NCI-H1105 (cell line): ENCODE measurements around the gene TPM2.

ENCODE experiments used
- DNase-seq: peaks from one replicate; lab custom pipeline; 2025; lab: John Stamatoyannopoulos, UW

Gene TPM2

DNA sequence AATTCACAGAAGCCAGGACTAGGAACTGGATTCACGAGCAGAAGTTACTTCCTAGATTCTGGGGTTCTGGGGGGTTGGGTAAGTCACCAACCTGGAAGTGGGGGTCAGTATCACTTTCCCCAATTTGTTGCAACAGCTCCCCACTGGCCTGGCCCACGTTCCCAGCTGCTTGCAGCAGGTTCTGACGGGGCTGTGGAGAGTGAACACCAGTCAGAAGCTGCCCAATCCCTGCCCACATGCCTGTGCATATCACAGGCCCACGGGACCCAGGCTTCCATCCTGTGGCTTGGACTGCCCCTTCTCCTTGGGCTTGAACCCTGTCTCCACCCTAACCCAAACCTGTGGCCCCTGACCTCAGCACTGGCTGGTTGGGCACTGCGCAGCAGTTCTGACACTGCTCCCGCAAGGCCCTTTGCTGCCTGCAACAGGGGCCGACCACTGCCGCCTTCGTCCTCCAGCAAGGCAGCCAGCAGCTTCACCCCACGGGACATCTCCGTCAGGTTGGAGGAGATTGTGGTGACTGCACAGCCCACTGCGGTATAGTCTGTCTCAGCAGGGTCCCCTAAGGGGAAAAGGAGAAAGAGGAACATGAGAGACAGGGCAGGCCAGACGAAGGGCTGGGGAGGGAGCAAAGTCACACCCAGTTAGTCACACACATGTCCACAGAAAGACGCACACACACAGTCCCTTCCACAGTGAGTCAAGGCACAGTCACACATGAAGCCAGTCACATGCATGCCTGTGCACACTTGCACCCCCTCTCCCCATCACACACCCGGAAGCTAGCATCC, 29.2 kb upstream of the TPM2 start:
- DNase-seq = no peak

DNA sequence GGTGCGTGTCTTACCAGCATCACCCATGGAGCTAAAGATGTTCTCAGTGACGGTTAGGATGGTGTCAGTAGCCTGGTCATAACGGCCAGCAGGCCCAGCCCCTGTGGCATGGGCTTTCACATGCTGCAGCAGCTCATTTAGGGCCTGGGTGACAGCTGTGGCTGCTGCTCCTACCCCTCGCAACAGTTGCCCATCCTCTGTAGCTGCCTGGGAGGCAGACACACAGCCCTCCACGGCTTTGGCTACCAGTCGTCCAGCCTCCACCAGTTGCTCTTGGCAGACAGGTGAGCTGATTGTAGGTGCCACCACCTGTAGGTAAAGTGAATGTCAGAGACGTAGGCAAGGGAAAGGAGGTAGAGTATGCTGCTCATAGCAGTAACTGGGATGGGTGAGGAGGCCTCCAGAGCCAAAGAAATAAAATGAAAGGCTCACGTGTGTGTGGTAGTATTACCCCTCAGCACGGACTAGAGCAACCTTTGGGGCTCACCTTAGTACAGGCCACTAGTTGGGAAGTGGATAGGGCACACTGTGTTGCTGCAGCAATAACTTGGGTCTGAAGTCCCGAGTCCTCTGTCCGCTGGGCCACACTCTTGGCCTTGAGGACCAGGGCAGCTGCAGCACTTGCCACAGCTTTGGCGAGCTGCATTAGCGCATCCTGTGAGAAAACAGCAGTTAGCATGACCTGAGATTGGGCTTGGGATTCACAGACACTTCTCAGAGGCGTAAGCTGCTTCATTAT, 27.6 kb upstream of the TPM2 start:
- DNase-seq = no peak

DNA sequence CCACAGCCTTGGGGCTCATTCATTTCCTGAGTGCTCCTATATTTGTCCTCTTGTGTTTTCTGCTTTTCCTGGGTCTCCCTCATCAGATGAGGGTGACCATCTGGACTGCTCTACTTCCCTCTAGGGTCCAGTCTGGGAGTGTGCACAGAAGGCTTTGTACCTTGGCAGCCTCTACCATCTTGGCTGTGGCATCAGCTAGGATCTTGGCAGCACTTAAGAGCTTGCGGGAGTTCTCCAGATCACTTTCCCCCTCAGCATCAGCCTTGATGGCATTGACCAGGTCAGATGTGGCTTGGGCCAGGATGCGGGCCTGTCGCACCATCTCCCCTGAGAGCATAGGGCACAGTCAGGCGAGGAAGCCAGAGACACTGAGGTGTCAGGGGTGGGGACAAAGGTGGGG, 26.5 kb upstream of the TPM2 start:
- DNase-seq = no peak

DNA sequence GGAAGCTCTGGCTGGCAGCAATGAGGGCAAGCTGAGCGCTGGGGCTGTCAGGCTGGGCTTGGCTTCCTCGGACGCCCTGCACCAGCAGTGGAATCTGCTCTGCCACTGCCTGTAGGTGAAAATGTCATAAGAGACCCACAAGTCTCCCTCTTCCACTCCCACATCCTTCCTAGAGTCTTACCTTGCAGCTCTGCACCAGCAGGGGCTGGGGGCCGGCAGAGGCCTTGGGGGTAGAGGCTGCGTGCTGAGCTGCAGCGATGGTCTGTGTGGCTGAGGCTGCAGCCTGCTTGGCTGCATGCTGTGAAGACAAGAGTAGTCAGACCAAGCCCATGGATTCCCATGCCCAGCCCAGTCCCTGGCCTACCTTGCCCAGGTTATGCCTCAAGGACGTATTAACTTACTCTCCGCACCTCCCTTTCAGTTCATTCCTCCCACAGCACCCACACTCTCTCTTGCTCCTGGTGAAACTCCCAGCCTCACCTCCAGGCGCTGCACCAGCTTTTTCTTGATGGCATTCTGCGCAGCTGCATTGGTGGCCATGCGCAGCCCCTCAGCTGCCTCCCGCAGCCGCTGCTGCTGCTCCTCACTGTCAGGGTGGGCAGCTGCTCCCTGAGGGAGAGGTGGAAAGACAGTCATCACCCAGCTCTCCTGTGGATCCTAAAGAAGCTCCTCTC, 25.0 kb upstream of the TPM2 start:
- no peak for DNase-seq

DNA sequence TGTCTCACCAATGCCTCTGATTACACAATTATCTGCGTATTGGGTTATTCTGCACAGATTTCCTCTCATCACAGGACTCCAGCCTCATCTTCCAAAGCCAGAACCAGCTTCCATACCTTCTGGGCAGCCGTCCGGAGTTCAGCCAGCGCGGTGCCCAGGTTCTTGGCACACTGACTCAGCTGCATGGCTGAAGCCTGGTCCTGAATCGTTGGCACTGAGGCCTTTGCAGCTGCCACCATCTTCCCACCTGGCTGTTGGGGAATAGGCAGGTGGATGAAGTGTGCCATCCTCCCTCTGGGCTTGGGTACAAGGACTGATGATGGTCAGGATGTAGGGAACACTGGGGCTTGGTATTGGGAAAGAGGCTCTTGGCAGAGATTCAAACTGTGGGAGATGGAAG, 24.4 kb upstream of the TPM2 start:
- DNase-seq = no peak

DNA sequence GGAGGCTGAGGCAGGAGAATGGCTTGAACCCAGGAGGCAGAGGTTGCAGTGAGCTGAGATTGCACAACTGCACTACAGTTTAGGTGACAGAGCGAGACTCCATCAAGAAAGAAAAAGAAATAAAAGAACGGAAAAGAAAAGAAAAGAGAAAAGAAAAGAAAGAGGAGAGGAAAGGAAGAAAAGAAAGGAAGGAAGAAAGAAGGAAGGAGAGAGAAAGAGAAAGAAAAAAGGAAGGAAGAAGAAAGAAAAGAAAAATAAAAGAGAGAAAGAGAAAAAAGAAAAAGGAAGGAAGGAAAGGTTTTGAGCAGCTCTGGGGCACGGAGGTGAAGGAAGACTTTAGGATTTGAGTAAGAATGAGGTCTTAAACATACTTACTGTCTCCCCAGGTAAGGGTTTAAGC, 23.9 kb upstream of the TPM2 start:
- DNase-seq = no peak

DNA sequence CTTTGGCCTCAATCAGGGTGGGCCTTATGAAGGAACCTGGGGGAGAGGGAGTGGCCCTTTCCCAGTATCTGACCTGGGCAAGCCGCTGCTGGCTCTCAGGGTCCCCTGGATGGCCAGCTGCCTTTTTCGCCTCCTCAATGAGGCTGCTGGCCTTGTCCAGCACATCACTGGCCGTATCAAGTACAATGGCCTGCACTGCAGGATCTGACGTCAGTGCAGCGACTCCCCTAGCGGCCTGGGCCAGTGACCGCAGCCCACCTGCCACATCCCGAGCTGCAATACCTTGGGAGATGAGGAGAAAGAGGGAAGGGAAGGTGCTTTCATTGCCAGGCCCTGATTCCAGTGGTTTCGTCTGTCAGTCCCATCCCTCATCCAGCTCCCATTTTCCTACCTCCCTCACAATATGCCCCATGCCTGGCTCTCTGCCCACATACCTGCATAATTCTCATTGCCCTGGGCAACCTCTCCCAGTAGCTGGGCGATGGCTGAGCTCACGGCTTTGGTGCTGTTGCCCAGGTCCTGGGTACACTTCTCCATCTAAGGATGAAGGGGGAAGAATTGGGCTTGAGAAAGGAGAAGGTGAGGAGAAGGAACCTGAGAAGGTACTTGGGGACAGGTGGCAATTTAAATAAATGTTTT, 23.2 kb upstream of the TPM2 start:
- DNase-seq = no peak

DNA sequence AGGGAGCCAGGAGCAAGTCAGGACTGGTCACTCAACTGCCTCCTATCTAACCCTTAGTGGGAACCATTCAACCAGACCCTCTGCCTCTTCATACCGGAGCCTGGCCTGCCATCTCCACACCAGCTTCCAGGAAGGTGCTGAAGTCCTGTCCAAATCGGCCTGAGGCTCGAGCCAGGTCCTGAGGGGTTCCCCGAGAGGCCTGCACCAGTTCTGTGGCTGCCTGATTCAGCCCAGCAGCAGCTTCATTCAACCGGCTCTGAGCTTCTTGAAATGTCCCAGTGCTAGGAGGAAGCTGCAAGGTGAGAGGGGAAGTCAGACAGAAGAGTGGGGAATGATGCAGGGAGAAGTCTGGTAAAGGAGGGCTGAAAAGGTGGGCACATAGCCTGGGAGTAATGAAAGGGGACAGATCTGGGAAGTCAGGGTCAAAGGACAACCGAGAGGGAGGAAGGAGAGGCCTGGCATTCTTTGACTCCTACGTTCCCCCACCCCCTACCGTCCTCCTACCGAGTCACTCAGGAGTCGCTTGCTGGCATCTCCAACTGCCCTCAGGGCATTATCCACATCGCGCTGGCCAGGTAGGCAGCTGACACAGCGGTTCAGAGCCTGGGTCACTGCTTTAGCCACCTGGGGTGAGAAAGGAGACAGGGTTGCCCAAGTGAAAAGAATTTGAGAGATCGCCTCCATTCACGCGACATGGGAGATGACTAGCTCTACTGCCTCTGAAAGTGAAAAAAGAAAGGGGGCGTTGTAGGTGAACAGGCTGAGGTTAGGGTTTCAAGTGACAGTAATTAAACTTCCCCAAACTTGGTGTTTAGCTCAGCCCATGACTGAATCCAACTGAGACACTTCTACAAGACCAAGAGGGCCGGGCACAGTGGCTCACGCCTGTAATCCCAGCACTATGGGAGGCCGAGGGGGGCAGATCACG, 22.0 kb upstream of the TPM2 start:
- no peak for DNase-seq

DNA sequence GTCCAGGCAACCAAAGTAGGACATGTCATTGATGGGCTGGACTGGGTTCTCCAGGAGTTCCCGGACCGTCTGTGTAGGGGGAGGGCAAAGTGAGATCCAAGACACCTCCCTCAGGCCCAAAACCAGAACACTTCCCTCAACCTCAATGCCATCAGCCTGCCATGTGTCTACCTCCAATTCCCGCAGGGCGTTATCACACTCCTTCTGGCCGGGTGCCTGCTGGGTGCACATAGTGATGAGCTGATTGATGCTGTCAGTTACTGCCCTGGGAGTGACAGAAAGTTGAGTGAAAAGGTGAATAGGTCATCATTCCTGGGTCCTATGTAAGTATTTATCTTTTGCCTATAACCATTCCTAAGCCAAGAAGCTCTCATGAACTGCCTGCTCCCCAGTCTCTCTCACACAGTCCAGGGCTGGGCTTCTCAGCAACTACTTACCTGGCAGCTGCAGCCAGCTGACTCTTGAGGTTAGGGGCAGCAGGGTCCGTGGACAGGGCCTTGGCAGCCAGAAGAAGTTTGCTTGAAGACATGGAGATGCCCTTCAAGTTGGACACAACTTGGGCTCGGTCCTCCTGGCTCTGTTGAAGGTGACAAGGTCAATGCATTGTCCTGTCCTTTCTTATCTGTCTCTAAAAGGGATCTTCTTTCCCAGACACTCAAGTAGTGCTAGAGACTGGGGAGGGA, 21.2 kb upstream of the TPM2 start:
- DNase-seq = no peak

DNA sequence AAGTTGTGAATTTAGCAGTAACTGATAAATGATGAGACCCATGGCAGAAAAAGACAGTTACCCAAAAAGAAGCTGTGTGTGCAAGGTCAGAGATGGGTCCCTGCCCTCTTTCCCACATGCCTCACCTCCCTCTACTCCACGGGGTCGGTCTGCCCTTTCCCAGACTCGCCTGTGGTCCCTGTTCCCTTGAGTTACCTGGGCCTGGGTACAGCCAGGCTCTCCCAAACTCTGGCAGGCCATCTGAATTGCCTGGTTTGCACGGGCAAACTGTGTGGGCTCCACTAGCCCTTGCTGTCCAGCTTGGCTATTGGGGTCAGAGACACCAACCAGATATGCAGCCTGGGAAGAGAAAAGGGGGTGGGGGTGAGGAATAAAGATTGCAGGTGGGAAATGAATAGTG, 18.4 kb upstream of the TPM2 start:
- no peak for DNase-seq

DNA sequence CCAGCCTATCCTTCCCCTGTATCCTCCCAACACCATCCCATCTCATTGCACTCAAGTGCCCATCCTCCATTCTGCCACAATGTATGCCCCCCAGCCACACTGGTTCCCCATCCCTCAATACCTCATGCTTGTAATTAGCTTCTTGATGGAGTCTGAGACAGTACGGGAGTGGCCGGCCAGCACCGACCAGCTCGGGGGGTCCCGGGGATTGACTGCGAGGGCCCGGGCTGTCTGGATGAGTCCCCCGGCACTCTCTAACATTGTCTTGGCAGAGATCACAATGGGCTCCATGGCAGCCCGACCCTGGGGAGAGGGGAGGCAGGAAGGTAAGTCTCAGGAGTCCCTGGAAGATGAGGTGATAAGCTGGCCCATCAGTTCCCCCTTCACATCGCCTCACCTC, 17.2 kb upstream of the TPM2 start:
- DNase-seq = no peak

DNA sequence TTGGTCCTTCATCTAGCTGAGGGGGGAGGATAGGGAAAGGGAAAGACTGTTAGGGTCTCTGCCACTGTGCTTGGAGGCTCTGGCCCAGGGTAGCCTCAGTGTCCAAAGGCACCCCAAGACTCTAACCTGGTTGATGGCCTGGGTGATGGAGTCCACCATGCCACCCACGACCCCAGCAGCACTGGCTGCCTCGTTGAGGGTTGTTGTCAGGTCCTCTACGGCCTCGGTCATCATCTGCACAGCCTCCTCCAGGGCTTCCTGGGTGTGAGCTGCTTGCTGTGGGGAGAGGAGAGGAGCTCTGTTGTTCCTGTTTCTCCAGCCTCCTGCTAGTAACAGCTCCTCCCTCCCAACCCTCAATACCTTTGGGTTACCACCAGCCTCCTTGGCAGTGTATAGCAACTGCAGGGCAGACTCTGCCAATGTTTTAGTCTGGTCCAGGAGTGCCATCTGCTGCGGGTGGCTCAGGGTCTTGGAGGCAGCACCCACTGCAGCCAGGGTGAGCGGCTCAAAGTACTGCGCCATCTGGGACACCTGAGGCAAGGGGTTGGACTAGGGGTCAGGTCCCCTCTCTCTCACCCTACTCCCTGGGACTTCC, 16.2 kb upstream of the TPM2 start:
- no peak for DNase-seq

DNA sequence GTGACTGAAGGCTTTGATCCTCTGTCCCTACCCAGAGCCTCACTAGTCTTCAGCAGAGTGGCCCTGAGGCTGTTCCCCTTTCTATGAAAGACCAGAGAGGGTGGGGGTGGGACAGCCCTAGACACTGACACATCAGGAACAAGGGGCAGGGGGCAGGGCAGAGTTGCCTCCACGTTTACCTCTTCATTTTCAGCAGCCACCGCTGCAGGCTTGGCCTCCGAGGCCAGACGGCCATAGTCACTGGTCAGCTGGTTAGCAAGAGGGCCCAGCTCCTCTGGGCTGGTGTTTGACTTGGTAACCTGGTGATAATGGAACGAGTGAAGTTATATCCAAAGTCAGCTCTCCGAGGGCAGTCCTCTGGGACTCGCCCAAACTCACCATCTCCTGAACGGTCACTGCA, 15.6 kb upstream of the TPM2 start:
- no peak for DNase-seq

DNA sequence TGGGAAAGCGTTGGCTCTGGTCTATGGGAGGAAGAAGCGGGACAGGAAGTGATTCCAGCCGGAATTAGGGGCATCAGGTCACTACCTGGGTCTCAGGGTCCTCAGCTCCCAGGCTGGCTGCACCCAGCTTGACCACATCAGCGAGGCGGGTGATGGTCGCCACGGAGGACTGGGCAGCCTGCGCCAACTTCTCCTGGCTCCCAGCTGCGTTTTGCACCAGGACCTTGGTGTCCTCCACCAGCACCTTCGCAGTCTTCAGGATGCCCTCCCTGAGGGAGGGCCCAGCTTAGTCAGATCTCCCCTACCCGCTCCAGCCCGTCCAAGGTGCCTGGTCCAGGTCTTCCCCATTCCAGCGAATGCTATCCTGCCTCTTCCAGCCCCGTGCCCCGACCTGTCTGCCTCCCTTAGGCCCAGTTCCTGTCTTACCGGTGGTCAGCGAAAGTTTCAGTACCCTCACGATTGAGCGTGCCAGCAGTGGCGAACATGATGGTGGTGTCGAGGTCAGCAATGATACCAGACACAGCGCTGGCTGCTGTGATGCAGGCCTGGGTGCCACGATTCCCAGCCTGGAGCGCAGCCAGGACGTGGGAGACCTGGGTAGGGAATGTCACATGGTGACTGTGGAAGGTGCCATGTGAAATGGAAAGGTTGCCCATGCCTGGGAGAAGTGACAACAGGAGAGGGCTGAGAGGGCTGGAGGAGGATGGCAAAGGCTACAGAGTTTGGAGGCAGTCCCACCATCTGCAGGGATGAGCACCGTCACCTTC, 14.4 kb upstream of the TPM2 start:
- DNase-seq = no peak

DNA sequence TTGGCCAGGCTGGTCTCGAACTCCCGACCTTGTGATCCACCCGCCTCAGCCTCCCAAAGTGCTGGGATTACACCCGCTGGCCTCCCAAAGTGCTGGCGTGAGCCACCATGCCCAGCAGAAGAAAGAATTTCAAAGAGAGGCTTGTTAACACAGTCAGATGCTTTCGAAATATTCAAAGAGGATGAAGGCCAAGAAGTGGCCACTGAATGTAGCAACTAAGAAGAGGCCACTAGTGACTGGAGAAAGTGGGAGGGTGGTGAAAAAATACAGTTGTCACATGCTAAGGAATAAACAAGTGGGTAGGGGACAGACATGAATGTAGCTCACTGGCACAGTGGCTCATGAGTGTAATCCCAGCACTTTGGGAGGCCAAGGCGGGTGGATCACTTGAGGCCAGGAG, 13.0 kb upstream of the TPM2 start:
- no peak for DNase-seq

DNA sequence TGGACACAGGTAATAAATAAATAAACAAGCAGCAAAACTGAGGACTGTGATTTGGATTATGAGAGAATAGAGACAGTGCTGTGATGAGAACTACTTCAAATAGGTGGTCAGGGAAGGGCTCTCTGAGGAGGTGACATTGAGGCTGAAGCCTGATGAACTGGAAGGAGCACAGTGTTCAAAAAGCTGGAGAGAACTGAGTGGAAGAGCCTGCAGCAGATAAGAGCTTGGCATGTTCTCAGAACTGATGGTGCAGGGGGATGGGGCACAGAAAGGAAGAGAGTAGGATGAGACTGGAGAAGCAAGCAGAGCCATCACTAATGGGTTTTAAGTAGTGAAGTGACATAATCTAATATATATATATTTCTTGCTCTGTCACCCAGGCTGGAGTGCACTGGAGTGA, 11.2 kb upstream of the TPM2 start:
- no peak for DNase-seq

DNA sequence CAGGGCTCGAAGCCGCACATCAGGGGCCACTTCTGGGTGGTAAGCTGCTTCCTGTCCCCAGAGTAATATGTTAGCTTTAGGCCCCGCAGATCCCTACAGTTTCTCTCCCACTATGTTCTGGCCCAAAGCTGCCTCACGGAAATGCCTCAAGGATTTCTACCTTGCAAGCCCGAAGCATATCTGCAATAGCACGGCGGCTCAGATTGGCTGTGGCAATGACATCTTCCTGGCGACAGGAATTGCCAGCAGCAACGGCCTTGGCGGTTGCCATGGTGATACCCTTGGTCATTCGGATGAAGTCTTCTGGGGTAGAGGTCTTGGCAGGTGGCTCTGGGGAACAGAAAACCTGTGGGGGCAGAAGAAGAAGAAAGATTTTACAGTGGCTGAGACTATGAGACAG, 10.3 kb upstream of the TPM2 start:
- no peak for DNase-seq

DNA sequence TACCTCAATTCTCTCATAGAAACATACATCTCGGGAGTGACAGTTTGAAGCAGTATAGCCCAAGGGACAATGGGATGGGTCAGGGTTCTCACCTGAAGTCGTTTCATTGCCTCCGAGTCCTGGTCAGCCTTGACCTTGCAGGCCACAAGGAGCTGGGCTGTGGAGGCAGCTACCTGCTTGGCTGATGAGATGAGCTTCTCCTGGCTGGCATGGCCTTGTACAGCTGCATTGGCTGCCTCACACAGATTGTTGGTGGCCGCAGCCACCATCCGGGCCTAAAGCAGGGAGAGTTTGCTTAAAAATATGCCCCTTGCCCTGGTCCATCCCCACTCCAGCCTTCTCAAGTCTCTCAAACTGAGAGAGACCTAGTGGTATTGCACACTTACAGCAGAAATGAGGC, 8.5 kb upstream of the TPM2 start:
- no peak for DNase-seq

DNA sequence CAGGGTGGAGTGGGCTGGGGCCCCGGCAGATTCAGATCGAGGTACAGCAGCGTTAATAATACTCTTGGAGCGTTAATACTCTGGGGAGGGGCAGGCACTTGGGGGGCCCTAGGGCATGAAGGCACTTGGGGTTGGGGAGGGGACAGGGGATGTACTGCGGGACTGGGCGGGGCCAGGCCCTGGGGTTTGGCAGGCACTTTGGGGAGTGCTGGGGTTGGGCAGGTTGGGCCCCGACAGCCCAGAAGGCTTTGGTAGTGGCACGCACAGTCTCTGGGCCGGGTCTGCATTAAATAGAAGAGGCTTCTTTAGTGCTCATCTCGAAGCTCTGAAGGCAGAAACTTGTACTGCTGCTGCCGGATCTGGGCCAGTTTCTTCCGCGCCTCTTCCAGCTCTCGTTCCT, 7.8 kb upstream of the TPM2 start:
- no peak for DNase-seq
